OCI-LY7 (cell line): ENCODE results near the gene CAMSAP3. TPM values are rescaled to one million over a fixed set of nuclear protein-coding genes. Genes with fewer than 3 reads are reported as not detected.
A peak's percentile ranks its signal among the peaks of the same experiment; 100 is the strongest.

Experiments used
- BruUV-seq: library from RNA; stranded (reverse); fragments of 400-500 nt; replicated peaks from 2 replicates; lab custom pipeline; 2021; lab: Mats Ljungman, UMichigan
- CTCF ChIA-PET: fragments of 300-600 bp; sonication (Branson Sonifier 250); formaldehyde crosslinking; loops from one replicate; lab custom pipeline; 2022; ENCODE audit warnings: antibody characterized with exemption; ENCODE audit not compliant: unreplicated experiment; lab: Charles Lee
- POLR2A ChIA-PET: fragments of 300-600 bp; sonication (Branson Sonifier 250); formaldehyde crosslinking; loops from one replicate; lab custom pipeline; 2022; ENCODE audit warnings: antibody characterized with exemption; lab: Charles Lee
- DNase-seq: peaks from one replicate; pipeline ENCODE4 v3.0.0-alpha.2; 2015; ENCODE audit warnings: low spot score
- H2AFZ ChIP-seq: fragments of 200-600 bp; sonication (generic), shearing (Covaris generic); 2 replicates; pipeline ENCODE4 v1.6.1; 2014; ENCODE audit warnings: mild to moderate bottlenecking, antibody characterized with exemption, low read length, moderate library complexity
- H3K27ac ChIP-seq: fragments of 200-600 bp; sonication (generic); 2 replicates; pipeline ENCODE4 v1.5.1; 2014; ENCODE audit warnings: mixed run types, low read depth, mild to moderate bottlenecking, moderate library complexity, low read length, inconsistent platforms; ENCODE audit not compliant: poor library complexity, severe bottlenecking
- H3K36me3 ChIP-seq: fragments of 200-600 bp; sonication (generic); 2 replicates; pipeline ENCODE4 v1.6.1; 2014; ENCODE audit warnings: mild to moderate bottlenecking, antibody characterized with exemption, low read length, moderate library complexity, mixed read lengths; ENCODE audit not compliant: insufficient read depth
- H3K4me1 ChIP-seq: fragments of 200-600 bp; sonication (generic); 2 replicates; pipeline ENCODE4 v1.5.1; 2014; ENCODE audit warnings: mild to moderate bottlenecking, low read length; ENCODE audit not compliant: insufficient read depth, poor library complexity, severe bottlenecking
- H3K4me2 ChIP-seq: fragments of 200-600 bp; sonication (generic); 2 replicates; pipeline ENCODE4 v1.6.1; 2014; ENCODE audit warnings: mild to moderate bottlenecking, low read length
- H3K4me3 ChIP-seq: fragments of 200-600 bp; sonication (generic); 2 replicates; pipeline ENCODE4 v1.5.1; 2014; ENCODE audit warnings: mild to moderate bottlenecking, low read depth, low read length; ENCODE audit not compliant: poor library complexity, severe bottlenecking
- H3K79me2 ChIP-seq: fragments of 200-600 bp; sonication (generic); 2 replicates; pipeline ENCODE4 v1.6.1; 2016; ENCODE audit warnings: low read depth, mild to moderate bottlenecking, low read length, moderate library complexity, mixed read lengths; ENCODE audit not compliant: insufficient read depth
- H3K9me2 ChIP-seq: fragments of 200-600 bp; sonication (generic); 2 replicates; pipeline ENCODE4 v1.6.1; 2016; ENCODE audit warnings: mild to moderate bottlenecking, low read length, mixed read lengths; ENCODE audit not compliant: insufficient read depth
- H3K9me3 ChIP-seq: fragments of 200-600 bp; sonication (generic); 2 replicates; pipeline ENCODE4 v1.6.1; 2014; ENCODE audit warnings: mild to moderate bottlenecking, mixed run types, low read length, mixed read lengths
- H4K20me1 ChIP-seq: fragments of 200-600 bp; sonication (generic); 2 replicates; pipeline ENCODE4 v1.6.1; 2014; ENCODE audit warnings: mild to moderate bottlenecking, antibody characterized with exemption, low read length, moderate library complexity, mixed read lengths; ENCODE audit not compliant: insufficient read depth
- CTCF ChIP-seq: fragments of 200-600 bp; sonication (generic); conservative IDR thresholded peaks from 2 replicates; pipeline ENCODE4 v1.5.1; 2014; ENCODE audit warnings: mild to moderate bottlenecking, antibody characterized with exemption, low read length, moderate library complexity, mixed read lengths
- EZH2phosphoT487 ChIP-seq: fragments of 200-600 bp; sonication (generic); IDR thresholded peaks from 2 replicates; pipeline ENCODE4 v1.6.1; 2018; ENCODE audit warnings: low read depth, borderline replicate concordance, mild to moderate bottlenecking, mixed run types, antibody characterized with exemption, low read length, moderate library complexity, mixed read lengths
- intact Hi-C: fragments of 100-400 bp; cut with micrococcal nuclease; formaldehyde crosslinking; loops from one replicate; pipeline ENCODE4 v1.10.0; 2022; ENCODE audit not compliant: unreplicated experiment
- total RNA-seq, 2 experiments: library from RNA; depleted of rRNA in 1 of 2; stranded (reverse); fragments of >200 nt in 1 of 2; shearing (Covaris generic) in 1 of 2; gene quantifications; 2 replicates each; pipeline ENCODE4 v1.2.3, GENCODE V29; 2014 to 2022

Gene CAMSAP3
- total RNA-seq, 2 experiments from 2014 or later, result 1.6 to 1.9 TPM

GRCh38 chr19:7589822-7590221, 5.8 kb upstream of the CAMSAP3 start:
- no peak for TF ChIP-seq CTCF
- no peak for TF ChIP-seq EZH2phosphoT487
- Histone ChIP-seq H4K20me1 (no peaks in the 10 kb centered on the region), H3K9me2 (no peaks in the 10 kb centered on the region), H3K9me3 (no peaks in the 10 kb centered on the region), H3K27ac (no peak overlapping the region), H3K4me3 (no peak overlapping the region), H3K79me2 (no peaks in the 10 kb centered on the region), H3K4me2 (no peak overlapping the region), H2AFZ (no peak overlapping the region), H3K36me3 (no peaks in the 10 kb centered on the region), H3K4me1 (no peaks in the 10 kb centered on the region)
- BruUV-seq, result no TSS peak
- intact Hi-C loops, result no loop called here
- CTCF ChIA-PET, result interaction anchor here (0.6 kb wide), 1 partner anchor 91 kb away, joined by 8 read pairs; no protein-coding TSS in a partner anchor
- POLR2A ChIA-PET, result no interaction called here
- DNase-seq, result no peak

GRCh38 chr19:7590256-7590655, 5.4 kb upstream of the CAMSAP3 start:
- H3K79me2 ChIP-seq, result no peaks in the 10 kb centered on the region
- H3K36me3 ChIP-seq, result no peaks in the 10 kb centered on the region
- CTCF ChIA-PET, result interaction anchor here (0.6 kb wide), 1 partner anchor 91 kb away, joined by 8 read pairs; no protein-coding TSS in a partner anchor
- H3K4me1 ChIP-seq, result no peaks in the 10 kb centered on the region
- no peak overlapping the region for H3K4me3 ChIP-seq
- no peak for TF ChIP-seq EZH2phosphoT487
- TF ChIP-seq CTCF, result no peak
- no TSS peak for BruUV-seq
- no peaks in the 10 kb centered on the region for H3K9me2 ChIP-seq
- DNase-seq, result no peak
- intact Hi-C loops, result no loop called here
- no peaks in the 10 kb centered on the region for H4K20me1 ChIP-seq
- no peaks in the 10 kb centered on the region for H3K9me3 ChIP-seq
- POLR2A ChIA-PET, result no interaction called here
- H3K4me2 ChIP-seq, result no peak overlapping the region
- no peak overlapping the region for H2AFZ ChIP-seq
- H3K27ac ChIP-seq, result no peak overlapping the region

GRCh38 chr19:7596211-7596937, 711 bp downstream of the CAMSAP3 start:
- DNase-seq, result no peak
- Histone ChIP-seq H3K36me3 (no peaks in the 10 kb centered on the region), H3K9me2 (no peaks in the 10 kb centered on the region), H3K4me1 (no peaks in the 10 kb centered on the region), H3K79me2 (no peaks in the 10 kb centered on the region), H3K4me2 (peak overlapping the region; percentile 66), H3K4me3 (peak overlapping the region; percentile 57), H2AFZ (no peak overlapping the region), H3K27ac (no peak overlapping the region), H3K9me3 (no peaks in the 10 kb centered on the region), H4K20me1 (no peaks in the 10 kb centered on the region)
- CTCF ChIA-PET, result interaction anchor here (0.8 kb wide), 1 partner anchor 9 kb away, joined by 3 read pairs; no protein-coding TSS in a partner anchor
- intact Hi-C loops, result no loop called here
- no peak for TF ChIP-seq CTCF
- no peak for TF ChIP-seq EZH2phosphoT487
- BruUV-seq, result no TSS peak
- POLR2A ChIA-PET, result interaction anchor here (1.0 kb wide), 1 partner anchor 9 kb away, joined by 3 read pairs; no protein-coding TSS in a partner anchor
